H1 (cell line): ENCODE data around the gene QRSL1. TPM values are rescaled to one million over a fixed set of nuclear protein-coding genes. Genes with fewer than 3 reads are reported as not detected.

ENCODE experiments used
- CTCF ChIA-PET: fragments of 300-600 bp; sonication (Branson Sonifier 250); formaldehyde crosslinking; loops from one replicate; lab custom pipeline; 2021; ENCODE audit not compliant: partially characterized antibody; lab: Charles Lee
- POLR2A ChIA-PET: fragments of 300-600 bp; sonication (Branson Sonifier 250); formaldehyde crosslinking; loops from one replicate; lab custom pipeline; 2021; ENCODE audit warnings: inconsistent platforms; ENCODE audit not compliant: partially characterized antibody; lab: Charles Lee
- DNase-seq, 2 experiments: peaks; one replicate each; pipeline versions ENCODE4 v3.0.0 to v3.0.0-alpha.2; 2010 to 2022; ENCODE audit warnings: low spot score in 2 of 2, low read depth in 1 of 2, mixed read lengths in 1 of 2
- FAIRE-seq: peaks from 2 replicates; lab custom pipeline; 2011; peaks lifted over from hg19 to GRCh38; lab: Jason Lieb, UNC
- H2AFZ ChIP-seq: 2 replicates; pipeline ENCODE4 v1.8.1; 2012; ENCODE audit warnings: low read length, inconsistent platforms
- H2AK5ac ChIP-seq: 2 replicates; pipeline ENCODE4 v1.6.1; 2013; ENCODE audit warnings: low read depth, low read length
- H2BK120ac ChIP-seq: replicated peaks from 2 replicates; pipeline ENCODE3; 2013; ENCODE audit warnings: low read depth, low read length, inconsistent platforms
- H2BK12ac ChIP-seq: 2 replicates; pipeline ENCODE4 v1.6.1; 2013; ENCODE audit warnings: low read depth, low read length
- H2BK15ac ChIP-seq: 2 replicates; pipeline ENCODE4 v1.6.1; 2013; ENCODE audit warnings: low read length
- H2BK20ac ChIP-seq: 2 replicates; pipeline ENCODE4 v1.6.1; 2013; ENCODE audit warnings: low read length
- H2BK5ac ChIP-seq: 2 replicates; pipeline ENCODE4 v1.6.1; 2013; ENCODE audit warnings: low read depth, low read length
- H3K14ac ChIP-seq: 2 replicates; pipeline ENCODE4 v1.6.1; 2013; ENCODE audit warnings: inconsistent platforms; ENCODE audit not compliant: insufficient read length
- H3K18ac ChIP-seq: 2 replicates; pipeline ENCODE4 v1.6.1; 2013; ENCODE audit warnings: low read length; ENCODE audit errors: extremely low read depth
- H3K23ac ChIP-seq: 2 replicates; pipeline ENCODE4 v1.6.1; 2013; ENCODE audit warnings: inconsistent platforms; ENCODE audit not compliant: insufficient read length
- H3K23me2 ChIP-seq: 2 replicates; pipeline ENCODE4 v1.6.1; 2013; ENCODE audit warnings: low read depth, low read length
- H3K27ac ChIP-seq: 2 replicates; pipeline ENCODE4 v1.6.1; 2011; ENCODE audit warnings: low read depth, low read length, inconsistent platforms
- H3K27me3 ChIP-seq, 4 experiments: replicated peaks in 1 of 4; 1 replicate in 1 of 4; 2 replicates in 3 of 4; pipeline versions ENCODE4 v1.6.1 to v1.8.1; 2011 to 2013; ENCODE audit warnings: low read length in 3 of 4, mild to moderate bottlenecking in 3 of 4, inconsistent platforms in 2 of 4, mixed read lengths in 2 of 4, moderate library complexity in 1 of 4; ENCODE audit not compliant: control insufficient read depth in 3 of 4, insufficient read depth in 3 of 4; ENCODE audit errors: extremely low read depth in 1 of 4
- H3K36me3 ChIP-seq, 4 experiments: 2 replicates each; pipeline versions ENCODE4 v1.6.1 to v1.8.1; 2011 to 2013; ENCODE audit warnings: mild to moderate bottlenecking in 4 of 4, low read length in 3 of 4, moderate library complexity in 2 of 4, control low read depth in 1 of 4, inconsistent platforms in 1 of 4; ENCODE audit not compliant: insufficient read depth in 4 of 4, control insufficient read depth in 2 of 4
- H3K4ac ChIP-seq: replicated peaks from 2 replicates; pipeline ENCODE3; 2013; ENCODE audit warnings: low read length, low read depth, mixed read lengths, inconsistent platforms; ENCODE audit not compliant: insufficient read length
- H3K4me1 ChIP-seq, 4 experiments: replicated peaks in 1 of 4; 1 replicate in 1 of 4; 2 replicates in 3 of 4; pipeline versions ENCODE4 v1.6.1 to v1.8.1; 2011 to 2013; ENCODE audit warnings: low read length in 3 of 4, inconsistent platforms in 2 of 4, mixed read lengths in 1 of 4; ENCODE audit not compliant: insufficient read depth in 4 of 4, control insufficient read depth in 3 of 4
- H3K4me2 ChIP-seq, 2 experiments: 2 replicates each; pipeline versions ENCODE4 v1.6.1 to v1.8.1; 2011 to 2013; ENCODE audit warnings: low read depth in 2 of 2, low read length in 2 of 2, control low read depth in 1 of 2, inconsistent platforms in 1 of 2, mild to moderate bottlenecking in 1 of 2; ENCODE audit not compliant: insufficient read depth in 1 of 2
- H3K4me3 ChIP-seq, 4 experiments: fragments of 200-600, 300-600 bp in 1 of 4; sonication (generic), shearing (Covaris generic), sonication (Bioruptor Twin) in 1 of 4; 2 replicates each; pipeline versions ENCODE4 v1.5.1 to v1.8.1; 2011 to 2016; ENCODE audit warnings: low read length in 4 of 4, low read depth in 3 of 4, control low read depth in 2 of 4, inconsistent platforms in 2 of 4, mild to moderate bottlenecking in 2 of 4, mixed read lengths in 1 of 4, moderate library complexity in 1 of 4; ENCODE audit not compliant: insufficient read depth in 2 of 4; ENCODE audit errors: extremely low read depth in 1 of 4
- H3K56ac ChIP-seq: replicated peaks from 2 replicates; pipeline ENCODE3; 2013; ENCODE audit warnings: low read depth, mild to moderate bottlenecking, mixed read lengths, low read length, inconsistent platforms; ENCODE audit not compliant: insufficient read length
- H3K79me1 ChIP-seq: 2 replicates; pipeline ENCODE4 v1.6.1; 2013; ENCODE audit warnings: low read depth, low read length, control low read depth
- H3K79me2 ChIP-seq, 2 experiments: 2 replicates each; pipeline versions ENCODE4 v1.6.1 to v1.8.1; 2012 to 2013; ENCODE audit warnings: low read length in 2 of 2, mild to moderate bottlenecking in 2 of 2, inconsistent platforms in 1 of 2; ENCODE audit not compliant: insufficient read depth in 2 of 2, control insufficient read depth in 1 of 2
- H3K9ac ChIP-seq, 4 experiments: replicated peaks in 1 of 4; 1 replicate in 1 of 4; 2 replicates in 3 of 4; pipeline versions ENCODE4 v1.6.1 to v1.8.1; 2011 to 2013; ENCODE audit warnings: low read depth in 3 of 4, low read length in 3 of 4, control low read depth in 2 of 4, mild to moderate bottlenecking in 2 of 4, moderate library complexity in 2 of 4, inconsistent platforms in 1 of 4; ENCODE audit errors: extremely low read depth in 1 of 4
- H3K9me3 ChIP-seq, 2 experiments: 2 replicates each; pipeline versions ENCODE4 v1.6.1 to v1.8.1; 2012 to 2013; ENCODE audit warnings: mild to moderate bottlenecking in 2 of 2, moderate library complexity in 2 of 2, control low read depth in 1 of 2, inconsistent platforms in 1 of 2, low read depth in 1 of 2, low read length in 1 of 2, mixed read lengths in 1 of 2; ENCODE audit not compliant: insufficient read depth in 2 of 2
- H4K20me1 ChIP-seq, 2 experiments: replicated peaks in 1 of 2; 2 replicates each; pipeline versions ENCODE3 to v1.8.1; 2011 to 2013; ENCODE audit warnings: inconsistent platforms in 2 of 2, low read length in 2 of 2, mild to moderate bottlenecking in 1 of 2; ENCODE audit not compliant: insufficient read depth in 2 of 2, control insufficient read depth in 1 of 2
- H4K5ac ChIP-seq: 2 replicates; pipeline ENCODE4 v1.6.1; 2013; ENCODE audit warnings: low read length, low read depth, mixed read lengths, inconsistent platforms; ENCODE audit not compliant: insufficient read length
- H4K8ac ChIP-seq: 2 replicates; pipeline ENCODE4 v1.8.0; 2013; ENCODE audit warnings: mild to moderate bottlenecking, moderate library complexity, low read length, inconsistent platforms; ENCODE audit not compliant: insufficient read depth; ENCODE audit errors: extremely low read depth
- H4K91ac ChIP-seq: replicated peaks from 2 replicates; pipeline ENCODE3; 2013; ENCODE audit warnings: low read length, mixed read lengths, inconsistent platforms; ENCODE audit not compliant: insufficient read length
- ASH2L ChIP-seq: fragments of 200-600, 300-600 bp; sonication (generic); IDR thresholded peaks from one replicate; pipeline ENCODE4 v1.7.1; 2017; ENCODE audit warnings: low read length
- CREB1 ChIP-seq: IDR thresholded peaks from 2 replicates; pipeline ENCODE4 v1.6.1; 2012; ENCODE audit warnings: inconsistent platforms
- E2F6 ChIP-seq: IDR thresholded peaks from 2 replicates; pipeline ENCODE4 v1.6.1; 2012; ENCODE audit warnings: inconsistent platforms
- EP300 ChIP-seq, 2 experiments: IDR thresholded peaks; 1 replicate in 1 of 2; 2 replicates in 1 of 2; pipeline ENCODE4 v1.6.1; 2011 to 2012; ENCODE audit warnings: low read depth in 2 of 2, low read length in 2 of 2, mild to moderate bottlenecking in 2 of 2, borderline replicate concordance in 1 of 2, inconsistent platforms in 1 of 2, moderate library complexity in 1 of 2
- GTF2F1 ChIP-seq: IDR thresholded peaks from 2 replicates; pipeline ENCODE4 v1.6.1; 2012; ENCODE audit warnings: low read depth, low read length, improper control_type of control experiment, borderline replicate concordance
- HDAC2 ChIP-seq, 2 experiments: fragments of 300-600 bp in 1 of 2; sonication (generic) in 1 of 2; IDR thresholded peaks; 2 replicates each; pipeline ENCODE4 v1.6.1; 2011 to 2012; ENCODE audit warnings: low read depth in 2 of 2, low read length in 2 of 2, mild to moderate bottlenecking in 2 of 2, moderate library complexity in 2 of 2, borderline replicate concordance in 1 of 2, inconsistent platforms in 1 of 2
- HDAC6 ChIP-seq: IDR thresholded peaks from one replicate; pipeline ENCODE4 v1.7.1; 2012; ENCODE audit warnings: low read depth, mild to moderate bottlenecking, inconsistent platforms, low read length, moderate library complexity
- JUN ChIP-seq: IDR thresholded peaks from 2 replicates; pipeline ENCODE4 v1.6.1; 2011; ENCODE audit warnings: low read depth, mild to moderate bottlenecking, improper control_type of control experiment, low read length
- KDM5A ChIP-seq: fragments of 200-600 bp; IDR thresholded peaks from 2 replicates; pipeline ENCODE4 v1.7.1; 2012; ENCODE audit warnings: mild to moderate bottlenecking, low read length, inconsistent platforms, mixed read lengths
- MAX ChIP-seq: IDR thresholded peaks from 2 replicates; pipeline ENCODE4 v1.6.1; 2012; ENCODE audit warnings: inconsistent platforms
- POLR2AphosphoS5 ChIP-seq: IDR thresholded peaks from 2 replicates; pipeline ENCODE4 v1.6.1; 2011; ENCODE audit warnings: low read depth, low read length
- RBBP5 ChIP-seq: IDR thresholded peaks from 2 replicates; pipeline ENCODE4 v1.7.1; 2012; ENCODE audit warnings: low read depth, mild to moderate bottlenecking, inconsistent platforms, low read length, moderate library complexity, borderline replicate concordance
- TCF12 ChIP-seq: IDR thresholded peaks from 2 replicates; pipeline ENCODE4 v1.6.1; 2011; ENCODE audit warnings: low read depth, mild to moderate bottlenecking, low read length
- WGBS, 2 experiments: shearing (Covaris generic) in 1 of 2; methylation state at CpG; one replicate each; pipeline versions ENCODE4 v1.1.6 to v1.1.7; 2013 to 2015; ENCODE audit warnings: low lambda C conversion rate in 2 of 2, mixed read lengths in 2 of 2, inconsistent platforms in 1 of 2, low coverage in 1 of 2, missing lambda C conversion rate in 1 of 2; ENCODE audit not compliant: insufficient replicate concordance in 2 of 2, insufficient coverage in 1 of 2, insufficient read length in 1 of 2; ENCODE audit errors: extremely low coverage in 1 of 2, missing lambda C conversion rate in 1 of 2; 5-methylcytosine and 5-hydroxymethylcytosine counted together
- polyA plus RNA-seq, 7 experiments: library from polyadenylated mRNA; depleted of rRNA in 3 of 7; stranded (reverse) in 5 of 7; unstranded in 2 of 7; fragments of >200 nt in 5 of 7; fragments of 200-250 nt in 2 of 7; gene quantifications; 1 replicate in 5 of 7; 2 replicates in 1 of 7; 4 replicates in 1 of 7; pipeline versions ENCODE4 v1.2.1 to v1.2.3, GENCODE V29; 2011 to 2013; ENCODE audit warnings: missing spikeins in 2 of 7, mixed read lengths in 2 of 7
- total RNA-seq: library from RNA; stranded (reverse); fragmentation: NEBNext Ultra II Directional; extraction: Animal tissue kit (Norgen Biotek cat#: 25700); gene quantifications from 2 replicates; pipeline ENCODE4 v1.2.1, GENCODE V29; 2021

Gene QRSL1
- total and polyA plus RNA-seq, 2 of the 8 experiments (the other 6 are each of a cell fraction or from before 2014, with no cell fraction given) = 7.8 to 22.2 TPM

- H3K4me1 ChIP-seq = peaks cover 2 to 10% (median 5%) of the 10 kb centered on the region in 4 experiments; a peak in 6 of 7 replicates
- FAIRE-seq (no peak), DNase-seq (no peak)
- WGBS, 2 experiments = 56% methylated on average over 7 of the region's 7 CpGs; no CpG with 5 or more reads in 1 of the 2 experiments
- H2AK5ac ChIP-seq = no peak overlapping the region
- no peak overlapping the region for H2BK120ac ChIP-seq
- no peak overlapping the region for H2BK20ac ChIP-seq
- H4K8ac ChIP-seq = no peak overlapping the region
- CTCF ChIA-PET = interaction anchor here (0.6 to 1.5 kb wide), 5 partner anchors 9 to 369 kb away, joined by 4 to 6 read pairs (median 5); no protein-coding TSS in a partner anchor
- H2BK5ac ChIP-seq = no peak overlapping the region
- no peak overlapping the region for H2BK15ac ChIP-seq
- H3K36me3 ChIP-seq = no peaks in the 10 kb centered on the region
- H3K9ac ChIP-seq = peak overlapping the region; percentile 59 to 91 (median 81)
- no peak overlapping the region for H3K56ac ChIP-seq
- H3K4me3 ChIP-seq = peak overlapping the region; percentile 80 to 99 (median 94)
- H3K18ac ChIP-seq = no peak overlapping the region
- POLR2A ChIA-PET = interaction anchor here (1.1 to 1.6 kb wide), 7 partner anchors 8 to 351 kb away, joined by 3 to 7 read pairs (median 3); partner anchors contain the start of gene CD24
- H3K14ac ChIP-seq = no peak overlapping the region
- no peaks in the 10 kb centered on the region; a peak in 1 of 7 replicates for H3K27me3 ChIP-seq
- peaks cover 8 to 48% of the 10 kb centered on the region in 2 experiments for H3K79me2 ChIP-seq
- H2BK12ac ChIP-seq = no peak overlapping the region
- H3K23me2 ChIP-seq = no peaks in the 10 kb centered on the region; the same call in none of the 2 replicates
- H4K20me1 ChIP-seq = no peaks in the 10 kb centered on the region
- H2AFZ ChIP-seq = no peak overlapping the region
- no peaks in the 10 kb centered on the region for H3K9me3 ChIP-seq
- H4K5ac ChIP-seq = no peak overlapping the region
- H3K23ac ChIP-seq = no peak overlapping the region
- peak overlapping the region; percentile 57 for H3K4ac ChIP-seq
- no peak overlapping the region for H4K91ac ChIP-seq
- 0 out of 2 replicates have a peak, but pooled peaks cover 4% of the 10 kb centered on the region for H3K79me1 ChIP-seq
- peak overlapping the region; percentile 82; the same call in 1 of the 2 replicates for H3K27ac ChIP-seq
- peak overlapping the region; percentile 70 to 81 for H3K4me2 ChIP-seq
- TF ChIP-seq E2F6 = no peak
- TF ChIP-seq CREB1 = no peak
- no peak for TF ChIP-seq JUN
- TF ChIP-seq HDAC6 = no peak
- TF ChIP-seq HDAC2 (IDR thresholded peaks at IDR 0.05; ENCODE audit: borderline replicate concordance in 1 of 2, low read depth in 2 of 2, low read length in 2 of 2) = no peak
- TF ChIP-seq MAX = no peak
- TF ChIP-seq KDM5A = no peak
- TF ChIP-seq EP300 (IDR thresholded peaks at IDR 0.05; ENCODE audit: borderline replicate concordance in 1 of 2, low read depth in 2 of 2, low read length in 2 of 2) = no peak
- TF ChIP-seq GTF2F1 = no peak
- TF ChIP-seq RBBP5 = no peak
- TF ChIP-seq POLR2AphosphoS5 = no peak
- no peak for TF ChIP-seq ASH2L
- no peak for TF ChIP-seq TCF12
Observed at GRCh38 chr6:106628658-106629102, 698 bp upstream of the QRSL1 start.
